Lower leg skin (tissue), 4 donors: Measurements from ENCODE around the gene COBL. TPM values are rescaled to one million over a fixed set of nuclear protein-coding genes. Genes with fewer than 3 reads are reported as not detected.

Source experiments
- DNase-seq, 2 donors: peaks; one replicate each; pipeline ENCODE4 v3.0.0-alpha.2; 2019; ENCODE audit warnings: low spot score in 2 of 2
- H3K4me3 ChIP-seq: fragments of 200-600 bp; sonication (generic); 2 replicates; pipeline ENCODE4 v1.5.1; 2017; ENCODE audit warnings: mild to moderate bottlenecking, low read depth; ENCODE audit not compliant: poor library complexity, severe bottlenecking
- POLR2A ChIP-seq, 2 donors: fragments of 450-650 bp; IDR thresholded peaks; one replicate each; pipeline ENCODE4 v1.6.1; 2016 to 2017; ENCODE audit warnings: antibody characterized with exemption in 2 of 2, mild to moderate bottlenecking in 1 of 2, moderate library complexity in 1 of 2
- WGBS, 2 donors: methylation state at CpG; one replicate each; pipeline ENCODE4 v1.1.5; 2018; 5-methylcytosine and 5-hydroxymethylcytosine counted together
- intact Hi-C: fragments of 100-400 bp; cut with DNase I; formaldehyde crosslinking; loops from one replicate; pipeline ENCODE4 v1.15.0; 2023; ENCODE audit warnings: low total_unique reads
- total RNA-seq, 4 donors: library from RNA; depleted of rRNA; stranded (reverse); fragments of >200 nt; gene quantifications; one replicate each; pipeline ENCODE4 v1.1.0, GENCODE V29; 2016
- TF ChIP-seq, protein P1 (sequence below), 3 donors: fragments of 450-650 bp; IDR thresholded peaks; one replicate each; pipeline ENCODE4 v1.5.1; 2016; ENCODE audit warnings: antibody characterized with exemption in 3 of 3, mild to moderate bottlenecking in 3 of 3, moderate library complexity in 2 of 3

Gene COBL
- total RNA-seq, 4 donors from 2014 or later, result 40.2 to 94.1 (median 66.5) TPM

DNA sequence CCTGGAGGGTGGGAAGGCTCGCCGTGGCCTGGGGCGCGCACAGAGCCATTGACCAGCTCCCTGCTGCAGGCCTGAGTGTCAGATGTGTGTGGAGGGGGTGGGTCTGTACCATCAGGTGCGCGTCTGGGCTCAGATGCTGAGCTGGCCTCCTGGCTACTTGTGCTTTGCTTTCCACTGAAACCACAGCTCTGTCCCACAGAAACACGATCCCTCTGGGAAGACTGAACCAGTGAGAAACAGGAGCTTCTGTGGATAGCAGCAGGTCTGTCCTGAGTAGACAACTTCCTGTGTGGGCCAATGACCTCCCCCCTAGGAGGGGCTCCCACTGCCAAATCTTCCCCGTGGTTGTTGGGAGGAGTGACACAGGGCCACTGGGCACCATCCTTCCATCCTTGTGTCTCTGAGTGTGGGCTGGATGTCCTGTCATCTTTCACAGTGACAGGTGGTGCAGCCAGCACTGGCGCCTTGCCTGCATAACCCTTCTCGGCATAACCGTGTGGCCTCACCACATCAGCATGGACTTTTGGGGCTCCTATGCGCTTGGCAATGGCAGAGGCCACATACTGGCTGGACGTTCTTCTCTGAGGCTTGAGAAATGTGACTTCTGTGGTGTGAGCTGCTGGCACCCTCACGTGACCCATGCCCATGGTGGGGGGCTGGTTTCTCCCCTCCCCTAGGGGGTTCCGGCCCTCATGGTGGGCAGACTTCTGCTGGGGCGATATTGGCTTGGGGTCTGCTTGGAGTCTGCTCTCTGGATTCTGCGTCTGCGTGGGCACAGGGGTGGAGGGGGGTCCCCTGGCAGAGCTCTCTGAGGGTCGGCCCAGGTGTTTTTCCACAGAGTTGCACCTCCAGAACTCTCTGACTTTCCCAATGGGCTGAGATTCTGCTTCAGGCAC is 288.4 kb downstream of the COBL start:
- TF ChIP-seq, protein P1, sequence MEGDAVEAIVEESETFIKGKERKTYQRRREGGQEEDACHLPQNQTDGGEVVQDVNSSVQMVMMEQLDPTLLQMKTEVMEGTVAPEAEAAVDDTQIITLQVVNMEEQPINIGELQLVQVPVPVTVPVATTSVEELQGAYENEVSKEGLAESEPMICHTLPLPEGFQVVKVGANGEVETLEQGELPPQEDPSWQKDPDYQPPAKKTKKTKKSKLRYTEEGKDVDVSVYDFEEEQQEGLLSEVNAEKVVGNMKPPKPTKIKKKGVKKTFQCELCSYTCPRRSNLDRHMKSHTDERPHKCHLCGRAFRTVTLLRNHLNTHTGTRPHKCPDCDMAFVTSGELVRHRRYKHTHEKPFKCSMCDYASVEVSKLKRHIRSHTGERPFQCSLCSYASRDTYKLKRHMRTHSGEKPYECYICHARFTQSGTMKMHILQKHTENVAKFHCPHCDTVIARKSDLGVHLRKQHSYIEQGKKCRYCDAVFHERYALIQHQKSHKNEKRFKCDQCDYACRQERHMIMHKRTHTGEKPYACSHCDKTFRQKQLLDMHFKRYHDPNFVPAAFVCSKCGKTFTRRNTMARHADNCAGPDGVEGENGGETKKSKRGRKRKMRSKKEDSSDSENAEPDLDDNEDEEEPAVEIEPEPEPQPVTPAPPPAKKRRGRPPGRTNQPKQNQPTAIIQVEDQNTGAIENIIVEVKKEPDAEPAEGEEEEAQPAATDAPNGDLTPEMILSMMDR (IDR thresholded peaks at IDR 0.05), result no peak
- TF ChIP-seq POLR2A (IDR thresholded peaks at IDR 0.05), result no peak
- intact Hi-C loops, result no loop called here
- H3K4me3 ChIP-seq, result no peak overlapping the region
- WGBS, 2 donors, result 91 to 95% methylated on average over 18 to 19 of the region's 19 CpGs
- peak in 1 of 2 donors; percentile 65 for DNase-seq

DNA sequence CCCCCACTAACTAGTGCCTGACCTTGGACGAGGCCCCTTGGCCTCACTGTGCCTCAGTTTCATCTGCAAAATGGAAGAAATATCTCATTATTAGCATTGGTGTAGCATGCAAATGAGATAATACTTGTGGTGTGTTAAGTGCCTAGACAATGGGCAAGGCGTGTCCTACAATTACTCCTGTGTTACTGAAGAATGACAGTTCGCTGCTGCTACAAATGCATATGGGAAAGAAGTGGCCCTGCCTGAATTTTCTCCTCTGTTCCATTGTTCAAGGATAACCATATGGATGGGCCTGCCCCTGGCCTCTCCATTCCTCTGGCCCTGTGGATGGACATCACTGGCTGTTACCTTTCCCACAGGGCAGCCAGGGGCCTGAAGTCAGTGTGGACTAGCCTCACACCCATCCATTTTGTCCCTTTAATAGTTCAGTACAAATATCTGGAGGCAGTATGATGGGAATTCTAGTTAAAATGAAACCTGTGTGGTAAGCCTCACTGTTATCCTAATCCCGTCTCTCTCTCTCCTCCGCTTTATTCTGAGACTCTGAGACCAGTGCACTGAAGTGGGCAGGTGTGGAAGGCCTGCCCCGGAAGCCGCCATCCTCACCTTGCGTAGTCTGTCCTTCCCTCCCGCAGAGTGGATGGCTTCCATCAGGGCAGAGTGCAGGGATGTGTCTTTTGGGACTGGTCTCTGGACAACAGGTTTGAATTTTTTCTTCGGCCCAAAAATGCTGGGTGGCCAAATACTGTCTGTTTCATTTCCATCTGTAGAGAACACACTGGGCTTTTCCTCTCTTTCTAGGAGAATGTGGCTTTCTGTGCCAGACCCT is 289.3 kb downstream of the COBL start:
- WGBS, 2 donors, result 95 to 99% methylated on average over 10 of the region's 10 CpGs

GRCh38 chr7:51026341-51026740 is 290.3 kb downstream of the COBL start:
- intact Hi-C loops, result no loop called here
- no peak for TF ChIP-seq POLR2A (IDR thresholded peaks at IDR 0.05)
- TF ChIP-seq, protein P1 (IDR thresholded peaks at IDR 0.05), result no peak
- DNase-seq, result peak in 1 of 2 donors; percentile 80
- 96% methylated on average over 12 of the region's 12 CpGs for WGBS, 2 donors
- no peak overlapping the region for H3K4me3 ChIP-seq

More for the DNA sequence above, 289.3 kb downstream of the COBL start:
- no peak overlapping the region for H3K4me3 ChIP-seq
- TF ChIP-seq, protein P1 (IDR thresholded peaks at IDR 0.05), result no peak
- peak in 1 of 2 donors; percentile 66 for DNase-seq
- intact Hi-C loops, result no loop called here

- peak in 1 of 2 donors; percentile 71 for DNase-seq
- TF ChIP-seq POLR2A (IDR thresholded peaks at IDR 0.05), result no peak
- TF ChIP-seq, protein P1 (IDR thresholded peaks at IDR 0.05), result no peak
- intact Hi-C loops, result no loop called here
- WGBS, 2 donors, result 68 to 69% methylated on average over 2 of the region's 2 CpGs
- H3K4me3 ChIP-seq, result no peak overlapping the region
Measured at GRCh38 chr7:51025668-51026067, 290.9 kb downstream of the COBL start.

DNA sequence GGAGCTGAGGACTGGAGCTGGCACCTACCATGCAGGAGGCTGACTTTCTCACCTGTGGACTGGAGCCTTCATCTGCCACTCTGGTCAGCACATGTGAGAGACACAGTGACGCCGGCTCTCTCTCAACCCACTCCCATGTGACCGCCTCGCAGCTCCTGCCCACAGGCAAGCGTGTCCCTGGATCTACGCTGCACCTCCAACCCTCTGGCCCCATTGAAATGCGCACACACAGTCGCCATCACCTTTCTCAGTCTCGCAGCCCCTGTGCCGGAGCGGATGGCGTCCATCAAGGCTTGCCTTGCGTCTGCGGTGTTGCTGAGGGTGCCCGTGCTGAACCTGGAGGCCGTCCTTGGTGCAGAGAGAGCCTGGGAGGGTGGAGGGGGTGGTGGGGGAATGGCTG is 291.7 kb downstream of the COBL start:
- TF ChIP-seq, protein P1 (IDR thresholded peaks at IDR 0.05), result no peak
- no peak for TF ChIP-seq POLR2A (IDR thresholded peaks at IDR 0.05)
- no peak overlapping the region for H3K4me3 ChIP-seq
- peak in 1 of 2 donors; percentile 50 for DNase-seq
- intact Hi-C loops, result no loop called here
- 91 to 98% methylated on average over 16 of the region's 16 CpGs for WGBS, 2 donors
